HT1080 (cell line): ENCODE results near the gene CPS1. TPM values are rescaled to one million over a fixed set of nuclear protein-coding genes. Genes with fewer than 3 reads are reported as not detected.
A peak's percentile ranks its signal among the peaks of the same experiment; 100 is the strongest.

Experiments
- DNase-seq: peaks from one replicate; pipeline ENCODE4 v3.0.0-alpha.2; 2015; ENCODE audit warnings: low read depth
- total RNA-seq: library from RNA; depleted of rRNA; stranded (reverse); fragments of >200 nt; shearing (Covaris generic); gene quantifications from 2 replicates; pipeline ENCODE4 v1.2.3, GENCODE V29; 2014; rRNA removed

CPS1 gene
- total RNA-seq, 1 experiment from 2014 or later, result 17.4 TPM

- DNase-seq, result no peak
Measured at GRCh38 chr2:210676067-210676466, 119.7 kb downstream of the CPS1 start.

GRCh38 chr2:210681491-210681890 is 125.1 kb downstream of the CPS1 start:
- DNase-seq, result no peak

- DNase-seq, result no peak
Measured at GRCh38 chr2:210686401-210686800, 130.0 kb downstream of the CPS1 start.

- no peak for DNase-seq
Measured at GRCh38 chr2:210687786-210688470, 131.5 kb downstream of the CPS1 start.

- DNase-seq, result no peak
Measured at GRCh38 chr2:210707900-210708299, 151.5 kb downstream of the CPS1 start.

GRCh38 chr2:210713122-210713521 is 156.7 kb downstream of the CPS1 start:
- no peak for DNase-seq

- no peak for DNase-seq
Measured at GRCh38 chr2:210715560-210716082, 159.2 kb downstream of the CPS1 start.

- no peak for DNase-seq
Measured at GRCh38 chr2:210718503-210718902, 162.1 kb downstream of the CPS1 start.

GRCh38 chr2:210722092-210722491 is 165.7 kb downstream of the CPS1 start:
- DNase-seq, result no peak

GRCh38 chr2:210727549-210727948 is 171.2 kb downstream of the CPS1 start:
- DNase-seq, result peak; percentile 24

Other genes starting within 250 kb of the CPS1 start
- 0.30 TPM in 1 of 2 replicates, not detected in the other for gene MYL1, start 241.4 kb upstream of the CPS1 start, total RNA-seq
- gene LANCL1, start 79.8 kb upstream of the CPS1 start, total RNA-seq, result 29.7 and 38.3 TPM in 2 replicates